Measurements from ENCODE around the gene HSD3B7.

DNA sequence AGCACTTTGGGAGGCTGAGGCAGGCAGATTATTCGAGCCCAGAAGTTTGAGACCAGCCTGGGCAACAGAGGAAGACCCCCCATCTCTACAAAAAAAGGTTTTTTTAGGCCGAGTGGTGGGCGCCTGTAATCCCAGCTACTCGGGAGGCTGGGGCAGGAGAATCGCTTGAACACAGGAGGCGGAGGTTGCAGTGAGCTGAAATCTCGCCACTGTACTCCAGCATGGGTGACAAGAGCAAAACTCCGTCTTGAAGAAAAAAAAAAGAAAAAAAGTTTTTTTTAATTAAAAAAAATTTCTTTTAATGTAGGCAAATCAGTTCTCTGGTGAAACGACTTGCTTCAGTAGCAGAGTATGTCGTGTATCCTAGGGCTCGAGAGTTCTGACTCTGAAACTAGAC is 10.9 kb downstream of the HSD3B7 start:
- TF ChIP-seq, protein P1, sequence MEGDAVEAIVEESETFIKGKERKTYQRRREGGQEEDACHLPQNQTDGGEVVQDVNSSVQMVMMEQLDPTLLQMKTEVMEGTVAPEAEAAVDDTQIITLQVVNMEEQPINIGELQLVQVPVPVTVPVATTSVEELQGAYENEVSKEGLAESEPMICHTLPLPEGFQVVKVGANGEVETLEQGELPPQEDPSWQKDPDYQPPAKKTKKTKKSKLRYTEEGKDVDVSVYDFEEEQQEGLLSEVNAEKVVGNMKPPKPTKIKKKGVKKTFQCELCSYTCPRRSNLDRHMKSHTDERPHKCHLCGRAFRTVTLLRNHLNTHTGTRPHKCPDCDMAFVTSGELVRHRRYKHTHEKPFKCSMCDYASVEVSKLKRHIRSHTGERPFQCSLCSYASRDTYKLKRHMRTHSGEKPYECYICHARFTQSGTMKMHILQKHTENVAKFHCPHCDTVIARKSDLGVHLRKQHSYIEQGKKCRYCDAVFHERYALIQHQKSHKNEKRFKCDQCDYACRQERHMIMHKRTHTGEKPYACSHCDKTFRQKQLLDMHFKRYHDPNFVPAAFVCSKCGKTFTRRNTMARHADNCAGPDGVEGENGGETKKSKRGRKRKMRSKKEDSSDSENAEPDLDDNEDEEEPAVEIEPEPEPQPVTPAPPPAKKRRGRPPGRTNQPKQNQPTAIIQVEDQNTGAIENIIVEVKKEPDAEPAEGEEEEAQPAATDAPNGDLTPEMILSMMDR (IDR thresholded peaks at IDR 0.05): no peak
- no peak for TF ChIP-seq POLR2A (IDR thresholded peaks at IDR 0.05)

All from adrenal gland (tissue), 5 donors.